Neural crest cell (in vitro differentiated cells): ENCODE measurements around the gene PTPRK. TPM values are rescaled to one million over a fixed set of nuclear protein-coding genes. Genes with fewer than 3 reads are reported as not detected.

Experiments
- DNase-seq: peaks from one replicate; pipeline ENCODE4 v3.0.0; 2021; ENCODE audit warnings: low read depth, mixed read lengths, low spot score
- H3K27ac Mint-ChIP-seq: one replicate; pipeline ENCODE4 v1.8.0; 2021; ENCODE audit warnings: mild to moderate bottlenecking, mixed read lengths; ENCODE audit not compliant: unreplicated experiment
- H3K27me3 Mint-ChIP-seq: 2 replicates; pipeline ENCODE4 v1.8.0; 2021; ENCODE audit warnings: low read depth, mild to moderate bottlenecking, mixed read lengths
- H3K36me3 Mint-ChIP-seq: 2 replicates; pipeline ENCODE4 v1.8.0; 2021; ENCODE audit warnings: low read depth, mild to moderate bottlenecking, mixed read lengths
- H3K4me1 Mint-ChIP-seq: 2 replicates; pipeline ENCODE4 v1.8.0; 2021; ENCODE audit warnings: mixed read lengths
- H3K4me3 Mint-ChIP-seq: one replicate; pipeline ENCODE4 v1.8.0; 2021; ENCODE audit warnings: mild to moderate bottlenecking, mixed read lengths
- H3K9me3 Mint-ChIP-seq: 2 replicates; pipeline ENCODE4 v1.8.0; 2021; ENCODE audit warnings: mixed read lengths
- total RNA-seq: library from RNA; stranded (reverse); gene quantifications from 2 replicates; pipeline ENCODE4 v1.2.1, GENCODE V29; 2021
- TF ChIP-seq, protein P1 (sequence below): fragments of 200-600 bp; sonication (generic); conservative IDR thresholded peaks from 2 replicates; pipeline ENCODE4 v1.5.0; 2021; ENCODE audit warnings: antibody characterized with exemption, mild to moderate bottlenecking

PTPRK gene
- total RNA-seq, 1 donor from 2014 or later: 30.8 TPM

DNA sequence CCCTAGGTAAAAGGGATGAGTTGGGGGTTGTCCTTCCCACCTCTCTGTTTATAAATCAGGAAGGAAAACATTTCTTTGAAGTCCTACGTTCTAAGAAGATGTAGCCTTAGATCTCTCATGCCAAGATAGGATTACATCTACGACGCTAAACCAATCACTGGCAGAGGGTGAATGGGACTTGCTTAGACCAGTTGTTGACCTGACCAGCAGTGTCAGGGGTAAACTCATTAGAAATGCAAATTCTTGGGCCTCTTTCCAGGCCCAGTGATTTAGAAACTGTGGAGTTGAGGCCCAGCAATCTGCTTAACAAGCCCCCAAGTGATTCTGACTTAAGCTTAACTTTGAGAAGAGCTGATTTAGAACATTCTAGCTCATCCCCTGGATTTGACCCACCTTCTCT is 472.4 kb downstream of the PTPRK start:
- Mint-ChIP-seq H3K27me3 (no peaks in the 10 kb centered on the region), H3K9me3 (no peaks in the 10 kb centered on the region), H3K4me3 (no peak overlapping the region), H3K27ac (no peak overlapping the region), H3K36me3 (peaks cover 2% of the 10 kb centered on the region), H3K4me1 (no peaks in the 10 kb centered on the region)
- no peak for DNase-seq
- TF ChIP-seq, protein P1, sequence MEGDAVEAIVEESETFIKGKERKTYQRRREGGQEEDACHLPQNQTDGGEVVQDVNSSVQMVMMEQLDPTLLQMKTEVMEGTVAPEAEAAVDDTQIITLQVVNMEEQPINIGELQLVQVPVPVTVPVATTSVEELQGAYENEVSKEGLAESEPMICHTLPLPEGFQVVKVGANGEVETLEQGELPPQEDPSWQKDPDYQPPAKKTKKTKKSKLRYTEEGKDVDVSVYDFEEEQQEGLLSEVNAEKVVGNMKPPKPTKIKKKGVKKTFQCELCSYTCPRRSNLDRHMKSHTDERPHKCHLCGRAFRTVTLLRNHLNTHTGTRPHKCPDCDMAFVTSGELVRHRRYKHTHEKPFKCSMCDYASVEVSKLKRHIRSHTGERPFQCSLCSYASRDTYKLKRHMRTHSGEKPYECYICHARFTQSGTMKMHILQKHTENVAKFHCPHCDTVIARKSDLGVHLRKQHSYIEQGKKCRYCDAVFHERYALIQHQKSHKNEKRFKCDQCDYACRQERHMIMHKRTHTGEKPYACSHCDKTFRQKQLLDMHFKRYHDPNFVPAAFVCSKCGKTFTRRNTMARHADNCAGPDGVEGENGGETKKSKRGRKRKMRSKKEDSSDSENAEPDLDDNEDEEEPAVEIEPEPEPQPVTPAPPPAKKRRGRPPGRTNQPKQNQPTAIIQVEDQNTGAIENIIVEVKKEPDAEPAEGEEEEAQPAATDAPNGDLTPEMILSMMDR: no peak

DNA sequence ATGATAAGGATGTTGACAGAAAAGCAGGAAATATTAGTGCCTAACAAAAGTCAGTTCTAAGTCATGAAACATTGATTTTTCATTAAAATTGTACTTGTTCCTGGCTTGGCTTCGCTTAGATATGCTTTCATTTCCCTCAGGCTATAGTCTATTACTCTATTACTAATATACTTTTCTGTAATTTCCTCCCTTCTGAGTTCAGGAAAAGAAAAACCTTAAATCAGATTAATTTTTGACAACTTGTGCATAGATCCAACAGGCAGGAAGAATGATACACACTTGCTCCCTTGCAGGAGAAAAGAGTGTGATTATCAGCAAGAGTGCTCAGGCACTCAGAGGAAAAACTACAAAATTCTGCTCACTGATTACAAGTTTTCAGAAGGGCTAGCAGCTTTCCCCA is 474.4 kb downstream of the PTPRK start:
- H3K36me3 Mint-ChIP-seq: peaks cover 2% of the 10 kb centered on the region
- no peak overlapping the region for H3K4me3 Mint-ChIP-seq
- no peak for DNase-seq
- no peak overlapping the region for H3K27ac Mint-ChIP-seq
- TF ChIP-seq, protein P1: no peak
- H3K27me3 Mint-ChIP-seq: no peaks in the 10 kb centered on the region
- H3K4me1 Mint-ChIP-seq: no peaks in the 10 kb centered on the region
- no peaks in the 10 kb centered on the region for H3K9me3 Mint-ChIP-seq

DNA sequence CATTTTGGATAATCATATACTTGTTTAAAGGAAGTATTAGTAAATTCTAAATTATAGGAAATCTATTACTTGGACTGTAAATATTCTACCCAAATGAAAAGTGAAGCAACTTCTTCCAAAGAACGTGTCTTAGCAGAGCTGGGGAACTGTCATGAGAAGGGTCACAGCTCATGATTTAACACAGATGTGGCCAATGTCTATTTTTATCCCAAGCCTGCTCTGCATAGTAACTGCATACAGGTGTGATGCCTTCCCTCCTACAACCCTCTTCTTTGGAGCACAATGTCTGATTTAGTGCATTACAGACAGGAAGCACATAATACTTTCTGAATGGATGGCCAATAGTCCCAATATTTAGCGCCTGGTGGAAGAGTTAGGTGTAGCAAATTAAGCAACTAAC is 480.9 kb downstream of the PTPRK start:
- Mint-ChIP-seq H3K4me1 (no peaks in the 10 kb centered on the region), H3K4me3 (no peak overlapping the region), H3K27me3 (no peaks in the 10 kb centered on the region), H3K27ac (no peak overlapping the region), H3K36me3 (peaks cover 4% of the 10 kb centered on the region), H3K9me3 (no peaks in the 10 kb centered on the region)
- TF ChIP-seq, protein P1: no peak
- DNase-seq: no peak

DNA sequence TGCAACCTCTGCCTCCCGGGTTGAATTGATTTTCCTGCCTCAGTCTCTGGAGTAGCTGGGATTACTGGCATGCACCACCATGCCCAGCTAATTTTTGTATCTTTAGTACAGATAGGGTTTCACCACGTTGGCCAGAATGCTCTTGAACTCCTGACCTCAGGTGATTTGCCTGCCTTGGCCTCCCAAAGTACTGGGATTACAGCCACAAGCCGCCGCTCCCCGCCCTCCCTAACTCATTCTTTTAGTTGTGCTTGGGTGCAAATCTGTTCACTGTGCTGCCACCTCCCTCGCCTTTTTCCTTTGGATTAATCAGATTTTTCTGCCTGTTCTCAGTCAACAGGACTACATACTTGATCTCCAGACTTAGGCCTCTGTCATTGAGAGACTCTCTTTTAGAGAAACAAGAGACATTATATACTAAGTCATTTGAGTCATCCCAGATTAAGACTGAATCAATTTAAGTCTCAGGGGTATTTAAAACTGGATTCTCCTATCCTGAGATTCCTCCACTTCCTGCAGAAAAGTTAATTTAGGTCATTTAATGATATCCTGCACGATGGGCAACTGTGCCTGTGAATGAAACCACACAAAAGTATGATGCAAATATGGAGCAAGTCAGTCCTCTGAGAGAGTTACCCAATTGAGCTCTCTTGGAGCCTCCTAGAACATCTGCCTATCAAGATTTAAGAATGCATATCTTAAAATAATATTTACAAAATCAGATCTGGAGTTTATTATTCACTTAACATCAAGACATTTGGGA is 483.4 kb downstream of the PTPRK start:
- H3K27ac Mint-ChIP-seq: no peak overlapping the region
- H3K9me3 Mint-ChIP-seq: no peaks in the 10 kb centered on the region
- no peak for DNase-seq
- H3K36me3 Mint-ChIP-seq: peaks cover 2% of the 10 kb centered on the region
- H3K4me3 Mint-ChIP-seq: no peak overlapping the region
- H3K4me1 Mint-ChIP-seq: no peaks in the 10 kb centered on the region
- H3K27me3 Mint-ChIP-seq: no peaks in the 10 kb centered on the region
- TF ChIP-seq, protein P1: no peak

DNA sequence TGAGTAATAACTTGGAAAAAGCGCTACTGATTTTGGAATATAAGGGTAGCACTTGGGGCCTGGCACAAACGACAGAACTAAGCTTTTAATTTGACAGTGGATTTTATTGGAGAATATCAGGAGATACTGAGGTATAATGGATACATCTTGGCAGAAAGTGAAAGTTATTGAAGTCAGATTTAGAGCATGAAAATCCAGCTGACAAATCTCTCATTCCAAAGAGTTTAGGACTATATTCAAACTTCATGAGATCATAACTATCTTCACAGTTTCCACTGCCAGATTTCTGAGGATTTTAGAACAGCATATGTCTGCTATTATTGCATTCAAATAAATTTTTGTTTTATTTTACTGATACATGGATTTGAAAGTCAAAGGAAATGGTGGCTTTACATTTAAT is 487.2 kb downstream of the PTPRK start:
- no peaks in the 10 kb centered on the region for H3K27me3 Mint-ChIP-seq
- TF ChIP-seq, protein P1: no peak
- H3K4me3 Mint-ChIP-seq: no peak overlapping the region
- peaks cover 5% of the 10 kb centered on the region for H3K4me1 Mint-ChIP-seq
- H3K27ac Mint-ChIP-seq: no peak overlapping the region
- no peaks in the 10 kb centered on the region for H3K9me3 Mint-ChIP-seq
- no peak for DNase-seq
- peaks cover 4% of the 10 kb centered on the region for H3K36me3 Mint-ChIP-seq
